HG02943 (cell line): ENCODE measurements around the gene RASA3.
A peak's percentile ranks its signal among the peaks of the same experiment; 100 is the strongest.
"Not testable (repeated sequence)": the region's sequence is repeated elsewhere in the genome, so short reads cannot be mapped to it uniquely, and the experiment has no call there.

Experiments used
- ATAC-seq: cut with Tn5 transposase; IDR thresholded peaks from one replicate; pipeline ENCODE4 v1.9.1; 2021; ENCODE audit warnings: mild to moderate bottlenecking, low read depth, moderate library complexity; ENCODE audit not compliant: unreplicated experiment

The RASA3 gene

GRCh38 chr13:114142640-114143490, 10.4 kb upstream of the RASA3 start:
- ATAC-seq, result no peak

GRCh38 chr13:114142137-114142550, 9.7 kb upstream of the RASA3 start:
- ATAC-seq, result no peak

- ATAC-seq, result no peak
Observed at GRCh38 chr13:114141261-114141996, 9.0 kb upstream of the RASA3 start.

- no peak for ATAC-seq
Observed at GRCh38 chr13:114140906-114141250, 8.5 kb upstream of the RASA3 start.

GRCh38 chr13:114140131-114140905, 7.9 kb upstream of the RASA3 start:
- no peak for ATAC-seq

GRCh38 chr13:114136576-114136975, 4.2 kb upstream of the RASA3 start:
- ATAC-seq, result no peak

GRCh38 chr13:114135731-114136171, 3.3 kb upstream of the RASA3 start:
- ATAC-seq, result no peak

GRCh38 chr13:114134944-114135610, 2.7 kb upstream of the RASA3 start:
- no peak for ATAC-seq

GRCh38 chr13:114134111-114134943, 1.9 kb upstream of the RASA3 start:
- no peak for ATAC-seq

GRCh38 chr13:114133552-114133951, 1.1 kb upstream of the RASA3 start:
- ATAC-seq, result not testable (repeated sequence)

- ATAC-seq, result not testable (repeated sequence)
Observed at GRCh38 chr13:114133126-114133525, 703 bp upstream of the RASA3 start.

- peak; percentile 3 for ATAC-seq
Observed at GRCh38 chr13:114131583-114132418, 622 bp downstream of the RASA3 start.

- ATAC-seq, result no peak
Observed at GRCh38 chr13:114130837-114131582, 1.4 kb downstream of the RASA3 start.

- ATAC-seq, result no peak
Observed at GRCh38 chr13:114130131-114130836, 2.1 kb downstream of the RASA3 start.

- ATAC-seq, result no peak
Observed at GRCh38 chr13:114129649-114130062, 2.8 kb downstream of the RASA3 start.

GRCh38 chr13:114128624-114129522, 3.5 kb downstream of the RASA3 start:
- ATAC-seq, result peak; percentile 57

GRCh38 chr13:114128348-114128623, 4.1 kb downstream of the RASA3 start:
- no peak for ATAC-seq
